SK-N-SH (cell line): Measurements from ENCODE around the gene SCFD1. TPM values are rescaled to one million over a fixed set of nuclear protein-coding genes. Genes with fewer than 3 reads are reported as not detected.

Experiments used
- CTCF ChIA-PET: fragments of 300-600, 350-600 bp; formaldehyde crosslinking; extraction: SDS; loops from one replicate; lab custom pipeline; 2021; lab: Yijun Ruan, JAX
- POLR2A ChIA-PET: fragments of 350-600 bp; sonication (Branson Sonifier 250); formaldehyde crosslinking; extraction: SDS; loops from one replicate; lab custom pipeline; 2020; ENCODE audit warnings: antibody characterized with exemption, inconsistent platforms; lab: Yijun Ruan, JAX
- DNase-seq: peaks from one replicate; pipeline ENCODE4 v3.0.0; 2012
- H2AFZ ChIP-seq: fragments of 200-600 bp; sonication (generic); 2 replicates; pipeline ENCODE4 v1.8.1; 2016; ENCODE audit warnings: antibody characterized with exemption, mild to moderate bottlenecking, low read depth
- H3F3A ChIP-seq: fragments of 200-600 bp; sonication (generic); replicated peaks from 2 replicates; pipeline ENCODE3; 2016; ENCODE audit warnings: antibody characterized with exemption, mild to moderate bottlenecking; ENCODE audit not compliant: insufficient read depth
- H3K27ac ChIP-seq, 2 experiments: fragments of 200-500 bp in 1 of 2; fragments of 200-600 bp in 1 of 2; sonication (Bioruptor generic) in 1 of 2; sonication (generic), shearing (Covaris generic) in 1 of 2; 2 replicates each; pipeline versions ENCODE4 v1.5.1 to v1.6.1; 2014 to 2016; ENCODE audit warnings: low read depth in 2 of 2, inconsistent platforms in 1 of 2, low read length in 1 of 2, mild to moderate bottlenecking in 1 of 2, mixed read lengths in 1 of 2
- H3K27me3 ChIP-seq: fragments of 200-600 bp; sonication (generic), shearing (Covaris generic); 2 replicates; pipeline ENCODE4 v1.6.1; 2016; ENCODE audit warnings: mixed run types; ENCODE audit not compliant: insufficient read depth
- H3K36me3 ChIP-seq, 2 experiments: fragments of 200-500 bp in 1 of 2; fragments of 200-600 bp in 1 of 2; sonication (Bioruptor generic) in 1 of 2; sonication (generic) in 1 of 2; replicated peaks in 1 of 2; 2 replicates each; pipeline versions ENCODE3 to v1.5.1; 2014 to 2016; ENCODE audit warnings: low read length in 1 of 2, mild to moderate bottlenecking in 1 of 2; ENCODE audit not compliant: insufficient read depth in 2 of 2, control insufficient read depth in 1 of 2
- H3K4me1 ChIP-seq, 2 experiments: fragments of 200-500 bp in 1 of 2; fragments of 200-600 bp in 1 of 2; sonication (Bioruptor generic) in 1 of 2; sonication (generic), shearing (Covaris generic) in 1 of 2; 2 replicates each; pipeline versions ENCODE4 v1.5.1 to v1.6.1; 2014 to 2016; ENCODE audit warnings: low read depth in 1 of 2, low read length in 1 of 2, mixed run types in 1 of 2; ENCODE audit not compliant: insufficient read depth in 2 of 2, control insufficient read depth in 1 of 2
- H3K4me2 ChIP-seq: fragments of 200-600 bp; sonication (generic), shearing (Covaris generic); 2 replicates; pipeline ENCODE4 v1.6.1; 2017; ENCODE audit warnings: mixed run types
- H3K4me3 ChIP-seq, 2 experiments: fragments of 200-500 bp in 1 of 2; fragments of 200-600 bp in 1 of 2; sonication (Bioruptor generic) in 1 of 2; sonication (generic), shearing (Covaris generic) in 1 of 2; 2 replicates each; pipeline versions ENCODE4 v1.5.1 to v1.8.1; 2014 to 2016; ENCODE audit warnings: low read depth in 2 of 2, inconsistent platforms in 1 of 2, low read length in 1 of 2, mild to moderate bottlenecking in 1 of 2, mixed read lengths in 1 of 2, moderate library complexity in 1 of 2
- H3K79me2 ChIP-seq: fragments of 200-600 bp; sonication (generic); 2 replicates; pipeline ENCODE4 v1.8.1; 2017; ENCODE audit warnings: mild to moderate bottlenecking; ENCODE audit not compliant: insufficient read depth
- H3K9ac ChIP-seq: fragments of 200-600 bp; sonication (generic); 2 replicates; pipeline ENCODE4 v1.6.1; 2017; ENCODE audit warnings: mixed run types
- H3K9me2 ChIP-seq: fragments of 200-600 bp; sonication (generic); 2 replicates; pipeline ENCODE4 v1.6.1; 2017; ENCODE audit warnings: mixed run types
- H3K9me3 ChIP-seq: fragments of 200-600 bp; sonication (generic); 2 replicates; pipeline ENCODE4 v1.6.1; 2017; ENCODE audit warnings: mixed run types, mild to moderate bottlenecking, moderate library complexity
- H4K20me1 ChIP-seq: fragments of 200-600 bp; sonication (generic); 2 replicates; pipeline ENCODE4 v1.6.1; 2017; ENCODE audit warnings: mild to moderate bottlenecking, mixed run types; ENCODE audit not compliant: insufficient read depth
- CHD2 ChIP-seq: fragments of 150-350 bp; IDR thresholded peaks from 2 replicates; pipeline ENCODE4 v1.6.1; 2018; ENCODE audit warnings: low read length; ENCODE audit not compliant: partially characterized antibody
- CTCF ChIP-seq: fragments of 200-600 bp; sonication (generic); IDR thresholded peaks from 2 replicates; pipeline ENCODE4 v1.6.1; 2017; ENCODE audit warnings: antibody characterized with exemption, mild to moderate bottlenecking, moderate library complexity
- ELF1 ChIP-seq: IDR thresholded peaks from 2 replicates; pipeline ENCODE4 v1.4.0; 2012
- EP300 ChIP-seq, 2 experiments: IDR thresholded peaks; 2 replicates each; pipeline versions ENCODE4 v1.4.0 to v1.6.1; 2012; ENCODE audit warnings: borderline replicate concordance in 1 of 2, low read depth in 1 of 2, low read length in 1 of 2
- EZH2phosphoT487 ChIP-seq: fragments of 200-600 bp; sonication (generic); IDR thresholded peaks from 2 replicates; pipeline ENCODE4 v1.6.1; 2017; ENCODE audit warnings: low read depth, mixed run types, mild to moderate bottlenecking, antibody characterized with exemption, moderate library complexity, borderline replicate concordance
- FOXM1 ChIP-seq: IDR thresholded peaks from 2 replicates; pipeline ENCODE4 v1.4.0; 2012; ENCODE audit warnings: low read depth, mild to moderate bottlenecking
- GABPA ChIP-seq: IDR thresholded peaks from 2 replicates; pipeline ENCODE4 v1.4.0; 2012; ENCODE audit warnings: low read depth, mild to moderate bottlenecking
- GATA2 ChIP-seq: sonication (generic); formaldehyde crosslinking; IDR thresholded peaks from 2 replicates; pipeline ENCODE4 v1.5.0; 2020; ENCODE audit warnings: mild to moderate bottlenecking, missing genetic modification reagents
- IRF3 ChIP-seq: fragments of 150-350 bp; IDR thresholded peaks from 2 replicates; pipeline ENCODE4 v1.6.1; 2016; ENCODE audit warnings: mild to moderate bottlenecking, low read depth, low read length
- JUND ChIP-seq: IDR thresholded peaks from 2 replicates; pipeline ENCODE4 v1.4.0; 2012
- MAX ChIP-seq: IDR thresholded peaks from 2 replicates; pipeline ENCODE4 v1.4.0; 2012; ENCODE audit warnings: low read depth
- MEF2A ChIP-seq: IDR thresholded peaks from 2 replicates; pipeline ENCODE4 v1.4.0; 2012; ENCODE audit warnings: low read depth, borderline replicate concordance
- RCOR1 ChIP-seq: fragments of 150-350 bp; IDR thresholded peaks from 2 replicates; pipeline ENCODE4 v1.6.1; 2017; ENCODE audit warnings: antibody characterized with exemption, low read length
- RXRA ChIP-seq: IDR thresholded peaks from 2 replicates; pipeline ENCODE4 v1.4.0; 2012; ENCODE audit warnings: low read depth, mild to moderate bottlenecking, borderline replicate concordance
- SIN3A ChIP-seq: IDR thresholded peaks from 2 replicates; pipeline ENCODE4 v1.6.1; 2012; ENCODE audit warnings: low read depth, mild to moderate bottlenecking, low read length, moderate library complexity, borderline replicate concordance
- SMC3 ChIP-seq: IDR thresholded peaks from 2 replicates; pipeline ENCODE4 v1.6.1; 2012; ENCODE audit warnings: low read depth, low read length, improper control_type of control experiment
- TAF1 ChIP-seq: IDR thresholded peaks from 2 replicates; pipeline ENCODE4 v1.6.1; 2012; ENCODE audit warnings: low read depth, mild to moderate bottlenecking, low read length, moderate library complexity, borderline replicate concordance
- TCF12 ChIP-seq: IDR thresholded peaks from 2 replicates; pipeline ENCODE4 v1.4.0; 2012
- USF1 ChIP-seq: IDR thresholded peaks from 2 replicates; pipeline ENCODE4 v1.4.0; 2012; ENCODE audit warnings: low read depth, borderline replicate concordance
- ZBTB33 ChIP-seq: IDR thresholded peaks from 2 replicates; pipeline ENCODE4 v1.4.0; 2012; ENCODE audit warnings: low read depth, borderline replicate concordance
- WGBS: methylation state at CpG from one replicate; pipeline ENCODE4 v1.1.6; 2017; ENCODE audit warnings: low lambda C conversion rate; 5-methylcytosine and 5-hydroxymethylcytosine counted together
- polyA plus RNA-seq, 3 experiments: library from polyadenylated mRNA; depleted of rRNA; stranded (reverse); fragments of >200 nt; gene quantifications; 2 replicates each; pipeline ENCODE4 v1.2.3, GENCODE V29; 2012

SCFD1 gene
- polyA plus RNA-seq, 1 of the 3 experiments (the other 2 are of a cell fraction), result 31.4 TPM

- Histone ChIP-seq H3K4me3 (no peak overlapping the region), H3K9ac (no peak overlapping the region), H2AFZ (no peak overlapping the region), H3K79me2 (no peaks in the 10 kb centered on the region; the same call in 1 of the 2 replicates), H3K27ac (no peak overlapping the region), H3F3A (peaks cover 8% of the 10 kb centered on the region), H3K4me2 (no peak overlapping the region), H3K9me2 (no peaks in the 10 kb centered on the region), H3K4me1 (no peaks in the 10 kb centered on the region), H3K36me3 (peaks cover 40 to 55% of the 10 kb centered on the region in 2 experiments), H4K20me1 (no peaks in the 10 kb centered on the region), H3K27me3 (no peaks in the 10 kb centered on the region), H3K9me3 (no peaks in the 10 kb centered on the region; the same call in 1 of the 2 replicates)
- ChIA-PET CTCF (no interaction called here), POLR2A (no interaction called here)
- DNase-seq, result no peak
- TF ChIP-seq RXRA (no peak), CTCF (no peak), ZBTB33 (no peak), TAF1 (no peak), JUND (no peak), RCOR1 (no peak), EP300 (IDR thresholded peaks at IDR 0.05; ENCODE audit: borderline replicate concordance in 1 of 2, low read depth in 1 of 2, low read length in 1 of 2) (no peak), EZH2phosphoT487 (no peak), GATA2 (CRISPR knock-in tag) (no peak), FOXM1 (no peak), MAX (no peak), GABPA (no peak)
These were observed 47.5 kb downstream of the SCFD1 start for GRCh38 chr14:30669594-30669993.

- Histone ChIP-seq H3K9me2 (no peaks in the 10 kb centered on the region), H3K4me1 (no peaks in the 10 kb centered on the region), H3K27ac (no peak overlapping the region), H3K4me2 (no peak overlapping the region), H4K20me1 (no peaks in the 10 kb centered on the region), H3K36me3 (peaks cover 63 to 82% of the 10 kb centered on the region in 2 experiments), H2AFZ (no peak overlapping the region), H3K79me2 (no peaks in the 10 kb centered on the region; the same call in 1 of the 2 replicates), H3F3A (peaks cover 13% of the 10 kb centered on the region), H3K27me3 (no peaks in the 10 kb centered on the region), H3K9ac (no peak overlapping the region), H3K4me3 (no peak overlapping the region), H3K9me3 (no peaks in the 10 kb centered on the region; the same call in 1 of the 2 replicates)
- CTCF ChIA-PET, result interaction anchor here (1.2 kb wide), 1 partner anchor 9 kb away, joined by 3 read pairs; no protein-coding TSS in a partner anchor
- POLR2A ChIA-PET, result no interaction called here
- DNase-seq, result no peak
- 19% methylated on average over 1 of the region's 1 CpG for WGBS
- TF ChIP-seq SMC3 (no peak), MEF2A (no peak), IRF3 (no peak), USF1 (no peak), ELF1 (no peak), CTCF (no peak), TCF12 (no peak), CHD2 (no peak), SIN3A (no peak), MAX (no peak)
These were observed 51.0 kb downstream of the SCFD1 start for GRCh38 chr14:30673071-30673470.
